Trophoblast cell (in vitro differentiated cells and primary cell): ENCODE measurements around the gene GJA10.

ENCODE experiments used
- DNase-seq, 2 donors: peaks; one replicate each; pipeline ENCODE4 v3.0.0-alpha.2; 2016
- H2AFZ ChIP-seq: 2 replicates; pipeline ENCODE4 v1.6.1; 2013; ENCODE audit warnings: low read length, moderate library complexity, mild to moderate bottlenecking; ENCODE audit not compliant: insufficient read depth, poor library complexity
- H2AK5ac ChIP-seq: 2 replicates; pipeline ENCODE4 v1.6.1; 2013; ENCODE audit warnings: mild to moderate bottlenecking, low read length
- H2BK120ac ChIP-seq: 2 replicates; pipeline ENCODE4 v1.6.1; 2013; ENCODE audit warnings: low read length, mild to moderate bottlenecking, moderate library complexity; ENCODE audit not compliant: insufficient read depth, poor library complexity
- H2BK12ac ChIP-seq: 2 replicates; pipeline ENCODE4 v1.6.1; 2013; ENCODE audit warnings: mild to moderate bottlenecking, low read length, moderate library complexity
- H2BK5ac ChIP-seq: 2 replicates; pipeline ENCODE4 v1.6.1; 2013; ENCODE audit warnings: low read length, low read depth, moderate library complexity, mild to moderate bottlenecking; ENCODE audit not compliant: poor library complexity
- H3K14ac ChIP-seq: 2 replicates; pipeline ENCODE4 v1.6.1; 2013; ENCODE audit warnings: mild to moderate bottlenecking, low read length
- H3K18ac ChIP-seq: 2 replicates; pipeline ENCODE4 v1.6.1; 2013; ENCODE audit warnings: mild to moderate bottlenecking, low read length
- H3K23ac ChIP-seq: 2 replicates; pipeline ENCODE4 v1.6.1; 2013; ENCODE audit warnings: low read length
- H3K27ac ChIP-seq: 2 replicates; pipeline ENCODE4 v1.5.1; 2013; ENCODE audit warnings: low read depth, mild to moderate bottlenecking, inconsistent platforms, low read length, moderate library complexity
- H3K27me3 ChIP-seq: 2 replicates; pipeline ENCODE4 v1.6.1; 2013; ENCODE audit warnings: inconsistent platforms, mild to moderate bottlenecking, low read length, moderate library complexity; ENCODE audit not compliant: insufficient read depth
- H3K36me3 ChIP-seq, 2 experiments: 1 replicate in 1 of 2; 2 replicates in 1 of 2; pipeline ENCODE4 v1.6.1; 2013; ENCODE audit warnings: low read length in 2 of 2, mild to moderate bottlenecking in 2 of 2, moderate library complexity in 1 of 2; ENCODE audit not compliant: insufficient read depth in 2 of 2, control insufficient read depth in 1 of 2
- H3K4ac ChIP-seq: 2 replicates; pipeline ENCODE4 v1.6.1; 2013; ENCODE audit warnings: low read depth, mild to moderate bottlenecking, low read length, moderate library complexity
- H3K4me1 ChIP-seq, 2 experiments: 1 replicate in 1 of 2; 2 replicates in 1 of 2; pipeline ENCODE4 v1.6.1; 2013; ENCODE audit warnings: low read length in 2 of 2, mild to moderate bottlenecking in 2 of 2, moderate library complexity in 1 of 2; ENCODE audit not compliant: insufficient read depth in 2 of 2, control insufficient read depth in 1 of 2
- H3K4me2 ChIP-seq: 2 replicates; pipeline ENCODE4 v1.6.1; 2013; ENCODE audit warnings: inconsistent platforms, mild to moderate bottlenecking, low read length, moderate library complexity
- H3K4me3 ChIP-seq: 2 replicates; pipeline ENCODE4 v1.5.1; 2013; ENCODE audit warnings: mild to moderate bottlenecking, low read depth, low read length, inconsistent platforms
- H3K79me1 ChIP-seq: one replicate; pipeline ENCODE4 v1.6.1; 2013; ENCODE audit warnings: low read length
- H3K79me2 ChIP-seq: 2 replicates; pipeline ENCODE4 v1.6.1; 2013; ENCODE audit warnings: low read length, mild to moderate bottlenecking; ENCODE audit not compliant: control insufficient read depth, insufficient read depth, poor library complexity
- H3K9ac ChIP-seq: 2 replicates; pipeline ENCODE4 v1.6.1; 2013; ENCODE audit warnings: mild to moderate bottlenecking, low read length
- H3K9me3 ChIP-seq: 2 replicates; pipeline ENCODE4 v1.6.1; 2013; ENCODE audit warnings: low read depth, mild to moderate bottlenecking, control low read depth, inconsistent platforms, low read length; ENCODE audit not compliant: insufficient read depth
- H4K12ac ChIP-seq: 2 replicates; pipeline ENCODE4 v1.6.1; 2013; ENCODE audit warnings: low read depth, mild to moderate bottlenecking, low read length, moderate library complexity
- H4K8ac ChIP-seq: 2 replicates; pipeline ENCODE4 v1.6.1; 2013; ENCODE audit warnings: low read depth, mild to moderate bottlenecking, low read length, moderate library complexity
- H4K91ac ChIP-seq: one replicate; pipeline ENCODE4 v1.6.1; 2013; ENCODE audit warnings: low read depth, mild to moderate bottlenecking, low read length, moderate library complexity
- WGBS: extraction: QIAGEN DNeasy Blood & Tissue Kit; methylation state at CpG from one replicate; pipeline ENCODE4 v1.1.7; 2013; ENCODE audit warnings: missing lambda C conversion rate; ENCODE audit not compliant: insufficient read length, insufficient coverage; ENCODE audit errors: extremely low coverage; 5-methylcytosine and 5-hydroxymethylcytosine counted together

Gene GJA10

DNA sequence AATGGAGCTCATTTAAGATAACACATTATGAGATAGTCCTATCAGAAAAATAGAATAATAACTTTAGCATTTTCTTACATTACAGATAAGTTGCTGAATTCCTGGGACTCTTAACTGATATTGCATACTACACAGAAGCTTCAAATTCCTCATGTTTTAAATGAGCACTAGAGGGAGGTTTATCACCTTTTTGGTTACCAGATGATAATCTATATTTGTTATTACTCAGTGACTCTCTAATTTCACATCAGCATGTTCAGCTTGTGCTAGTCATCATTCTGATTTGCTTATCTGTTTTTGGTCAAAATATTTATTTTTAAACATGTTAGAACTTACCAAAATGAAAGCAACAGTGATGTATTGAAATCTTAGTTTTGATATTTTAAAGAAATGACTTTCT, 20.5 kb upstream of the GJA10 start:
- no peak overlapping the region for H3K18ac ChIP-seq
- H3K36me3 ChIP-seq, result peaks cover 11 to 13% of the 10 kb centered on the region in 2 experiments
- H4K91ac ChIP-seq, result no peak overlapping the region
- H3K79me2 ChIP-seq, result no peaks in the 10 kb centered on the region
- no peak overlapping the region for H4K8ac ChIP-seq
- H4K12ac ChIP-seq, result no peak overlapping the region
- H3K27ac ChIP-seq, result no peak overlapping the region
- DNase-seq, result peak in 1 of 2 donors; percentile 77
- no peak overlapping the region for H2BK5ac ChIP-seq
- H3K4ac ChIP-seq, result no peak overlapping the region
- H2BK12ac ChIP-seq, result no peak overlapping the region
- H3K4me1 ChIP-seq, result no peaks in the 10 kb centered on the region
- no peak overlapping the region for H2AFZ ChIP-seq
- no peak overlapping the region for H3K4me2 ChIP-seq
- no peak overlapping the region for H3K14ac ChIP-seq
- no peak overlapping the region for H3K9ac ChIP-seq
- H3K4me3 ChIP-seq, result no peak overlapping the region
- no peaks in the 10 kb centered on the region for H3K27me3 ChIP-seq
- no peak overlapping the region for H3K23ac ChIP-seq
- no peak overlapping the region for H2AK5ac ChIP-seq
- no peaks in the 10 kb centered on the region for H3K9me3 ChIP-seq
- no peaks in the 10 kb centered on the region for H3K79me1 ChIP-seq
- no peak overlapping the region for H2BK120ac ChIP-seq

DNA sequence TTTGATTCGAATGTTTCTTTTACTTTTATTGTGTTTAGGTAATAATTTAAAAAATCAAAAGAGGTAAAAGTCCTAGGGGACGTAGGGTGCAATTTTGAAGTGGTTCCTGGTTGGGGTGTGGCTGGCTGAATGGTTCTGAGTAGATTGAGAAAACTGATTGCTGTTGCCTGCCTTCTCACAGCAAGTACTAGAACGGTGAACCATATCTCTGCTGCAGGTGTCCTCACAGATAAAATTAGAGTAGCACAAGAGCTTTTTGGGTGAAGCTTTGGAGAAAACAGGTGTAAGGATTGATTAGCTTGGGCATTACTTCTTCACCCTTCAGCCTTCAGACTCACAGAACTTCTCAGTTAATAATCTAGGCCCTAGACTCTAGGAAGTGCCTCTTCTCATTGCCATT, 19.8 kb upstream of the GJA10 start:
- Histone ChIP-seq H3K9ac (no peak overlapping the region), H4K12ac (no peak overlapping the region), H3K4me3 (no peak overlapping the region), H2BK120ac (no peak overlapping the region), H3K27ac (no peak overlapping the region), H3K23ac (no peak overlapping the region), H3K14ac (no peak overlapping the region), H4K8ac (no peak overlapping the region), H2BK12ac (no peak overlapping the region), H3K79me1 (no peaks in the 10 kb centered on the region), H3K4me2 (no peak overlapping the region), H3K27me3 (no peaks in the 10 kb centered on the region), H3K9me3 (no peaks in the 10 kb centered on the region), H2BK5ac (no peak overlapping the region), H4K91ac (no peak overlapping the region), H3K36me3 (peaks cover 9 to 13% of the 10 kb centered on the region in 2 experiments), H2AK5ac (no peak overlapping the region), H3K79me2 (no peaks in the 10 kb centered on the region), H3K4ac (no peak overlapping the region), H3K18ac (no peak overlapping the region), H2AFZ (no peak overlapping the region), H3K4me1 (no peaks in the 10 kb centered on the region)
- DNase-seq, result peak in 1 of 2 donors; percentile 4
- WGBS, result 100% methylated on average over 1 of the region's 3 CpGs

GRCh38 chr6:89886378-89887120, 7.7 kb upstream of the GJA10 start:
- Histone ChIP-seq H3K79me2 (no peaks in the 10 kb centered on the region), H3K27me3 (no peaks in the 10 kb centered on the region), H3K4me3 (no peak overlapping the region), H4K8ac (no peak overlapping the region), H3K4me2 (no peak overlapping the region), H3K4ac (no peak overlapping the region), H2AFZ (no peak overlapping the region), H3K18ac (no peak overlapping the region), H3K9me3 (peaks cover 1% of the 10 kb centered on the region), H3K27ac (no peak overlapping the region), H3K4me1 (no peaks in the 10 kb centered on the region), H2AK5ac (no peak overlapping the region), H2BK5ac (no peak overlapping the region), H3K9ac (no peak overlapping the region), H3K14ac (no peak overlapping the region), H4K12ac (no peak overlapping the region), H3K79me1 (no peaks in the 10 kb centered on the region), H2BK120ac (no peak overlapping the region), H2BK12ac (no peak overlapping the region), H3K36me3 (no peaks in the 10 kb centered on the region), H4K91ac (no peak overlapping the region), H3K23ac (no peak overlapping the region)
- no peak for DNase-seq
- no CpG with 5 or more reads among the region's 44 CpGs for WGBS

DNA sequence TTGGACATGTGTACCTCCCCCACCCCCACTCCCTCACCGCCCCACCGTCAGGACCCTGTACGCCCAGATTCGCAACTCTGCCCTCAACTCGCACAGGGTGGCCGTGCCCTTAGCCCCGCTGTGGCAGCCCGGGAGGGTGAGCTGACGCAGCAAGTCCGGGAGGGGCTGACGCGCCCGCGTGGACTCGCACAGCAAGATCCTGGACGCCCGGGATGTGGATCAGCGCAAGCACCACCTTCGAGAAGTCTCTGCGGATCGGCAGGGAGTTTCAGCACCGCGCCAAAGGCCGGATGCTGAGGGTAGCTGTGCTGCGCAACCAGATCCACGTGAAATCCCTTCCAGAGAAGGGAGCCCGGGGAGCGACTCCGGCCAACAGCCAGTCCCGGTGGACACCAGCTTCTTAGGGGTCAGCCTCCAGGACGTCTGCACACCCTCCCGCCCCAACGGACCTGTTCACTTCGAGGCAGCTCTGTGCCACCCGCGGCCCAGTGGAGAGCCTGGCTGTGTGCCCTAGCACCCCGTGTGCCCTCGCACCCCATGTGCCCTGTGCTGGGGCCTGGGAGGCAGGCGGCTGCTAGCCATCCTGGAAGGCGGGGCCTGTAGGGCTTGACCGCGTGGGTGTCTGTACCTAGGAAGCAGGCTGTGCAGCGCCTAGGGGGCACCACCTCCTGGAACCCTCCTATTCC, 6.7 kb upstream of the GJA10 start:
- Histone ChIP-seq H4K8ac (no peak overlapping the region), H3K79me2 (no peaks in the 10 kb centered on the region), H3K79me1 (no peaks in the 10 kb centered on the region), H3K23ac (no peak overlapping the region), H2AFZ (no peak overlapping the region), H2BK120ac (no peak overlapping the region), H3K36me3 (no peaks in the 10 kb centered on the region), H3K18ac (no peak overlapping the region), H2AK5ac (no peak overlapping the region), H3K4me2 (no peak overlapping the region), H4K12ac (no peak overlapping the region), H2BK12ac (no peak overlapping the region), H3K27ac (no peak overlapping the region), H3K27me3 (no peaks in the 10 kb centered on the region), H3K4ac (no peak overlapping the region), H3K9me3 (peaks cover 1% of the 10 kb centered on the region), H3K4me1 (no peaks in the 10 kb centered on the region), H3K9ac (no peak overlapping the region), H3K14ac (no peak overlapping the region), H4K91ac (no peak overlapping the region), H3K4me3 (no peak overlapping the region), H2BK5ac (no peak overlapping the region)
- peak in 1 of 2 donors; percentile 21 for DNase-seq
- no CpG with 5 or more reads among the region's 43 CpGs for WGBS
